ENCODE measurements around the gene DEK.
"Not testable (repeated sequence)": the region's sequence is repeated elsewhere in the genome, so short reads cannot be mapped to it uniquely, and the experiment has no call there.

Gene DEK

GRCh38 chr6:18264219-18264922 lies at the start of gene DEK:
Gene DEK (minus strand): TSS chr6:18264530. CDS start chr6:18263987, 543 bp downstream.
- in situ Hi-C loops (cut with MboI; ENCODE audit: low pct_unique_long_range_greater_than_20kb, low sequenced_read_pairs) = no loop called here
- DNase-seq = peak; percentile 78

GRCh38 chr6:18312368-18312767 lies 48.0 kb upstream of the DEK start:
- DNase-seq = no peak
- in situ Hi-C loops (cut with MboI; ENCODE audit: low pct_unique_long_range_greater_than_20kb, low sequenced_read_pairs) = no loop called here

- in situ Hi-C loops (cut with MboI; ENCODE audit: low pct_unique_long_range_greater_than_20kb, low sequenced_read_pairs); DNase-seq: not testable (repeated sequence)
Observed at GRCh38 chr6:18310010-18310409, 45.7 kb upstream of the DEK start.

- in situ Hi-C loops (cut with MboI; ENCODE audit: low pct_unique_long_range_greater_than_20kb, low sequenced_read_pairs) = no loop called here
- DNase-seq = no peak
Observed at GRCh38 chr6:18309046-18309445, 44.7 kb upstream of the DEK start.

- no peak for DNase-seq
- in situ Hi-C loops (cut with MboI; ENCODE audit: low pct_unique_long_range_greater_than_20kb, low sequenced_read_pairs) = no loop called here
Observed at GRCh38 chr6:18308070-18308735, 43.9 kb upstream of the DEK start.

GRCh38 chr6:18306977-18307376 lies 42.6 kb upstream of the DEK start:
- in situ Hi-C loops (cut with MboI; ENCODE audit: low pct_unique_long_range_greater_than_20kb, low sequenced_read_pairs) = no loop called here
- DNase-seq = no peak

GRCh38 chr6:18302561-18303439 lies 38.5 kb upstream of the DEK start:
- DNase-seq = peak; percentile 18
- in situ Hi-C loops (cut with MboI; ENCODE audit: low pct_unique_long_range_greater_than_20kb, low sequenced_read_pairs) = no loop called here

- in situ Hi-C loops (cut with MboI; ENCODE audit: low pct_unique_long_range_greater_than_20kb, low sequenced_read_pairs) = no loop called here
- no peak for DNase-seq
Observed at GRCh38 chr6:18293076-18293904, 29.0 kb upstream of the DEK start.

GRCh38 chr6:18289283-18289682 lies 25.0 kb upstream of the DEK start:
- in situ Hi-C loops (cut with MboI; ENCODE audit: low pct_unique_long_range_greater_than_20kb, low sequenced_read_pairs) = no loop called here
- no peak for DNase-seq

GRCh38 chr6:18284261-18284660 lies 19.9 kb upstream of the DEK start:
- in situ Hi-C loops (cut with MboI; ENCODE audit: low pct_unique_long_range_greater_than_20kb, low sequenced_read_pairs) = no loop called here
- no peak for DNase-seq

GRCh38 chr6:18281564-18281963 lies 17.2 kb upstream of the DEK start:
- DNase-seq = no peak
- in situ Hi-C loops (cut with MboI; ENCODE audit: low pct_unique_long_range_greater_than_20kb, low sequenced_read_pairs) = no loop called here

- in situ Hi-C loops (cut with MboI; ENCODE audit: low pct_unique_long_range_greater_than_20kb, low sequenced_read_pairs) = no loop called here
- DNase-seq = no peak
Observed at GRCh38 chr6:18280084-18280483, 15.8 kb upstream of the DEK start.

- in situ Hi-C loops (cut with MboI; ENCODE audit: low pct_unique_long_range_greater_than_20kb, low sequenced_read_pairs) = no loop called here
- DNase-seq = no peak
Observed at GRCh38 chr6:18279422-18279821, 15.1 kb upstream of the DEK start.

GRCh38 chr6:18277237-18278006 lies 13.1 kb upstream of the DEK start:
- in situ Hi-C loops (cut with MboI; ENCODE audit: low pct_unique_long_range_greater_than_20kb, low sequenced_read_pairs) = no loop called here
- no peak for DNase-seq

GRCh38 chr6:18276610-18277236 lies 12.4 kb upstream of the DEK start:
- in situ Hi-C loops (cut with MboI; ENCODE audit: low pct_unique_long_range_greater_than_20kb, low sequenced_read_pairs) = no loop called here
- DNase-seq = no peak

- in situ Hi-C loops (cut with MboI; ENCODE audit: low pct_unique_long_range_greater_than_20kb, low sequenced_read_pairs) = no loop called here
- no peak for DNase-seq
Observed at GRCh38 chr6:18270216-18270615, 5.9 kb upstream of the DEK start.

- in situ Hi-C loops (cut with MboI; ENCODE audit: low pct_unique_long_range_greater_than_20kb, low sequenced_read_pairs) = no loop called here
- DNase-seq = no peak
Observed at GRCh38 chr6:18269717-18270116, 5.4 kb upstream of the DEK start.

- peak; percentile 75 for DNase-seq
- in situ Hi-C loops (cut with MboI; ENCODE audit: low pct_unique_long_range_greater_than_20kb, low sequenced_read_pairs) = no loop called here
Observed at GRCh38 chr6:18269253-18269652, 4.9 kb upstream of the DEK start.

Measured in KBM-7 (cell line).